A673 (cell line): Measurements from ENCODE around the gene SLC7A10. TPM values are rescaled to one million over a fixed set of nuclear protein-coding genes. Genes with fewer than 3 reads are reported as not detected.

Source experiments
- BruUV-seq: library from RNA; stranded (reverse); fragments of 400-500 nt; replicated peaks from 2 replicates; lab custom pipeline; 2021; lab: Mats Ljungman, UMichigan
- CTCF ChIA-PET: fragments of 300-600 bp; sonication (Branson Sonifier 250); formaldehyde crosslinking; loops from one replicate; lab custom pipeline; 2022; ENCODE audit warnings: antibody characterized with exemption; lab: Charles Lee
- POLR2A ChIA-PET: fragments of 300-600 bp; sonication (Branson Sonifier 250); formaldehyde crosslinking; loops from one replicate; lab custom pipeline; 2022; ENCODE audit warnings: antibody characterized with exemption; ENCODE audit not compliant: low non-redundant PET; lab: Charles Lee
- DNase-seq: peaks from one replicate; pipeline ENCODE4 v3.0.0-alpha.2; 2015; ENCODE audit warnings: low spot score
- H3K27ac ChIP-seq: fragments of 200-600 bp; sonication (generic); 2 replicates; pipeline ENCODE4 v1.5.1; 2016; ENCODE audit warnings: mixed run types, low read depth, mild to moderate bottlenecking, mixed read lengths, antibody characterized with exemption, low read length; ENCODE audit not compliant: poor library complexity, severe bottlenecking
- H3K27me3 ChIP-seq: fragments of 200-600 bp; sonication (generic); replicated peaks from 2 replicates; pipeline ENCODE4 v1.6.1; 2017; ENCODE audit warnings: mixed run types, low read depth, mild to moderate bottlenecking, mixed read lengths, antibody characterized with exemption, low read length; ENCODE audit not compliant: insufficient read depth, poor library complexity
- H3K36me3 ChIP-seq: fragments of 200-600 bp; sonication (generic); 2 replicates; pipeline ENCODE4 v1.6.1; 2016; ENCODE audit warnings: mixed run types, mild to moderate bottlenecking, mixed read lengths, antibody characterized with exemption, low read length; ENCODE audit not compliant: insufficient read depth, poor library complexity, severe bottlenecking
- H3K4me1 ChIP-seq: fragments of 200-600 bp; sonication (generic); 2 replicates; pipeline ENCODE4 v1.6.1; 2017; ENCODE audit warnings: mixed run types, mild to moderate bottlenecking, mixed read lengths, antibody characterized with exemption, low read length; ENCODE audit not compliant: insufficient read depth, poor library complexity, severe bottlenecking
- H3K4me3 ChIP-seq: fragments of 200-600 bp; sonication (generic); 2 replicates; pipeline ENCODE4 v1.5.1; 2016; ENCODE audit warnings: low read depth, mixed run types, mild to moderate bottlenecking, mixed read lengths, low read length; ENCODE audit not compliant: poor library complexity, severe bottlenecking
- H3K9me3 ChIP-seq: fragments of 200-600 bp; sonication (generic); 2 replicates; pipeline ENCODE4 v1.6.1; 2016; ENCODE audit warnings: mixed run types, low read depth, mild to moderate bottlenecking, mixed read lengths, antibody characterized with exemption, low read length; ENCODE audit not compliant: poor library complexity, severe bottlenecking
- EZH2 ChIP-seq: fragments of 200-600 bp; sonication (generic); IDR thresholded peaks from 2 replicates; pipeline ENCODE4 v1.6.1; 2017; ENCODE audit warnings: borderline replicate concordance, low read depth, mild to moderate bottlenecking, mixed read lengths, antibody characterized with exemption, low read length; ENCODE audit not compliant: poor library complexity, severe bottlenecking
- intact Hi-C: fragments of 100-400 bp; cut with micrococcal nuclease; formaldehyde crosslinking; loops from one replicate; pipeline ENCODE4 v1.10.0; 2022; ENCODE audit not compliant: unreplicated experiment
- total RNA-seq: library from RNA; stranded (reverse); gene quantifications from 2 replicates; pipeline ENCODE4 v1.2.3, GENCODE V29; 2021
- TF ChIP-seq, protein P1 (sequence below): fragments of 300-800, 200-600 bp; sonication (generic); conservative IDR thresholded peaks from 2 replicates; pipeline ENCODE4 v1.5.1; 2017; ENCODE audit warnings: low read depth, mild to moderate bottlenecking, antibody characterized with exemption, low read length, moderate library complexity, mixed read lengths

The SLC7A10 gene
- total RNA-seq, 1 experiment from 2014 or later = 0.17 TPM

DNA sequence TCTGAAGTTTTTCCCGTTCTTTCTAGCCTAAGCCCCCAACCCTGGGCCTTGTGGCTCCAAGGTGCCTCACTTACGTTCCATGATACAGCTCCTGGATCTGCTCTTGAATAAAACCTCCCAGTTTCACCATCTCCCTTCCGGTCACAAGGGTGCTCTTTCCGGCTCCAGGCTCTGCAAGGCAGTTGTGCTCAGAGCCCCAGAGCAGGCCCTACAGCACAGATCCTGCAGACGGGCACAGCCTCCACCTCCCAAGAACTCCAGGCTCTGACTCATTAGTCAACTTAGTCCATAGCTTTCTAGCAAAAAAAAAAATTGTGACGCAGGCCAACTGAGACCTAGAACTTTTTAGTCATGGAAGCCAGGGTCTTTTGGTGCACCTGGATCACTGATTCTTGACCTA is 33.9 kb upstream of the SLC7A10 start:
- no peaks in the 10 kb centered on the region for H3K4me1 ChIP-seq
- DNase-seq = no peak
- no peaks in the 10 kb centered on the region for H3K9me3 ChIP-seq
- POLR2A ChIA-PET = no interaction called here
- no peaks in the 10 kb centered on the region for H3K27me3 ChIP-seq
- H3K27ac ChIP-seq = no peak overlapping the region
- CTCF ChIA-PET = no interaction called here
- no peak overlapping the region for H3K4me3 ChIP-seq
- H3K36me3 ChIP-seq = no peaks in the 10 kb centered on the region
- no TSS peak for BruUV-seq
- TF ChIP-seq, protein P1, sequence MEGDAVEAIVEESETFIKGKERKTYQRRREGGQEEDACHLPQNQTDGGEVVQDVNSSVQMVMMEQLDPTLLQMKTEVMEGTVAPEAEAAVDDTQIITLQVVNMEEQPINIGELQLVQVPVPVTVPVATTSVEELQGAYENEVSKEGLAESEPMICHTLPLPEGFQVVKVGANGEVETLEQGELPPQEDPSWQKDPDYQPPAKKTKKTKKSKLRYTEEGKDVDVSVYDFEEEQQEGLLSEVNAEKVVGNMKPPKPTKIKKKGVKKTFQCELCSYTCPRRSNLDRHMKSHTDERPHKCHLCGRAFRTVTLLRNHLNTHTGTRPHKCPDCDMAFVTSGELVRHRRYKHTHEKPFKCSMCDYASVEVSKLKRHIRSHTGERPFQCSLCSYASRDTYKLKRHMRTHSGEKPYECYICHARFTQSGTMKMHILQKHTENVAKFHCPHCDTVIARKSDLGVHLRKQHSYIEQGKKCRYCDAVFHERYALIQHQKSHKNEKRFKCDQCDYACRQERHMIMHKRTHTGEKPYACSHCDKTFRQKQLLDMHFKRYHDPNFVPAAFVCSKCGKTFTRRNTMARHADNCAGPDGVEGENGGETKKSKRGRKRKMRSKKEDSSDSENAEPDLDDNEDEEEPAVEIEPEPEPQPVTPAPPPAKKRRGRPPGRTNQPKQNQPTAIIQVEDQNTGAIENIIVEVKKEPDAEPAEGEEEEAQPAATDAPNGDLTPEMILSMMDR = no peak
- TF ChIP-seq EZH2 = no peak
- intact Hi-C loops = no loop called here

DNA sequence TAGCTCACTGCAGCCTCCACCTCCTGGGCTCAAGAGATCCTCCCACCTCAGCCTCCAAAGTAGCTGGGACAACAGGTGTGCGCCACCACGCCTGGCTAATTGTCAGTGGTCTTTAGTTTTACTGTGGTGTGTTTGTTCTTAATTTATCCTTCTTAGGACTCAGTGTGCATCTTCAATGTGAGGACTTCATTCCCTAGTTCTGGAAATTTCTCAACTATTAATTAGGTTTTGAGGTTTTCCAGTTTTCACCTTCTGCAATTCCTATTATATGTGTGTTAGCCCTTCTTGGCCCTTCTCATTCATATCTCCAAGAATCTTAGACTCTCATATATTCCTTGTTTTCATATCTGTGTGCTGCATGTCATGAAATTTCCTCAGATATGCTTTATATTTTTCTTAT is 32.2 kb upstream of the SLC7A10 start:
- TF ChIP-seq, protein P1 = no peak
- TF ChIP-seq EZH2 = no peak
- Histone ChIP-seq H3K27ac (no peak overlapping the region), H3K27me3 (no peaks in the 10 kb centered on the region), H3K36me3 (no peaks in the 10 kb centered on the region), H3K4me1 (no peaks in the 10 kb centered on the region), H3K4me3 (no peak overlapping the region), H3K9me3 (no peaks in the 10 kb centered on the region)
- no peak for DNase-seq
- ChIA-PET POLR2A (no interaction called here), CTCF (no interaction called here)
- BruUV-seq = no TSS peak
- intact Hi-C loops = no loop called here

DNA sequence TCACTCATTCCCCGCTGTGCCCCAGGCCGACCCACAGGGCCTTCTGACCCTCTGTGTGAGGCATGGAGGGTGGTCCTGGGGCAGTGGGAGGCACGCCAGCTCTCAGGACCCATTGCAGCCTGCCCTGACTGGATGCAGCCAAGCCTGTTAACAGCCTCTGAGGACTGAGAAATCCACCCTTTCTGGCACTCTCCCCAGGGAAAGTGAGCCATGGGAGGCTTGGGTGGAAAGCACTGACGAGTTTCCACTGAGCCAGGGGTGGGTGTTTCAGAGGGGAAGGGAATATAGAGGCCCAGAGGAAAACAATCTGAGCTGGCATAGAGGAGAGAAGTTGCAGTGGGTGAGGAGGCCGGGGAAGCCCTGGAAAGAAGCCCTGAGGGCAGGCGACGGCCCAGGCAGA is 30.6 kb upstream of the SLC7A10 start:
- H3K27ac ChIP-seq = no peak overlapping the region
- ChIA-PET POLR2A (interaction anchor here (0.5 kb wide), 1 partner anchor 69 kb away, joined by 3 read pairs; no protein-coding TSS in a partner anchor), CTCF (no interaction called here)
- no peaks in the 10 kb centered on the region for H3K9me3 ChIP-seq
- H3K4me1 ChIP-seq = no peaks in the 10 kb centered on the region
- TF ChIP-seq EZH2 = no peak
- TF ChIP-seq, protein P1 = no peak
- DNase-seq = no peak
- no peaks in the 10 kb centered on the region for H3K27me3 ChIP-seq
- no TSS peak for BruUV-seq
- H3K36me3 ChIP-seq = no peaks in the 10 kb centered on the region
- H3K4me3 ChIP-seq = no peak overlapping the region
- intact Hi-C loops = no loop called here
